ENCODE results near the gene FOXP3. TPM values are rescaled to one million over a fixed set of nuclear protein-coding genes. Genes with fewer than 3 reads are reported as not detected.

FOXP3 gene
- total RNA-seq, 1 donor from 2014 or later, result 0.05 TPM

DNA sequence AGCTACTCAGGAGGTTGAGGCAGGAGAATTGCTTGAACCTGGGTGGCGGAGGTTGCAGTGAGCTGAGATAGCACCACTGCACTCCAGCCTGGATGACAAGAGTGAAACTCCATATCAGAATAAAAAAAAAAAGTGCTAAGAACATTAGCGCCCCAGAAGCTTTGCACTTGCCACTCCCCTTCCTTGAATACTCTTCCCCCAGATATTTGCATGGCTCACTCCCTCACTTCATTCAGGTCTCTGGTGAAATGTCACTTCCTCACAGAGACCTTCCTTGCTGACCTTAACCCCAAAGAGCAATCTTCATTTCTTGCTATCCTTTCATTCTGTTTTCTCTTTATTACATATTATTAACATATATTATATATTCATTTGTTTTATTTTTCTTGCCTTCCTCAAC is 42.6 kb downstream of the FOXP3 start:
- DNase-seq (ENCODE audit: low read depth), result no peak

DNA sequence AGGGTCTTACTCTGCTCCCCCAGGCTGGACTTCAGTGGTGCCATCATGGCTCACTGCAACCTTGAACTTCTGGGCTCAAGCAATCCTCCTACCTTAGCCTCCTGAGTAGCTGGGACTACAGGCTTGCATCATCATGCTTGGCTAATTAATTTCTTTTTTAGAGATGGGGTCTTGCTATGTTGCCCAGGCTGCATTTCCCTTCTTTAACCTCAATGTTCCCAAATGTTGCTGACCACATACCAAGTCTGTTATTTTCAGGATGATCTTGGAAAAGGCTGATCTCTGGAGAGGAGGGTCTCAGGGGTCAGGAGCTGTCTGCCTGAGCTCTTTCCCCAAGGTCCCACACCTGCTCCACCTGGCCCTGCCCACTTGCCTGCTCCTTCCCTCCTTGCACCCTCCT is 44.4 kb downstream of the FOXP3 start:
- DNase-seq (ENCODE audit: low read depth), result no peak

DNA sequence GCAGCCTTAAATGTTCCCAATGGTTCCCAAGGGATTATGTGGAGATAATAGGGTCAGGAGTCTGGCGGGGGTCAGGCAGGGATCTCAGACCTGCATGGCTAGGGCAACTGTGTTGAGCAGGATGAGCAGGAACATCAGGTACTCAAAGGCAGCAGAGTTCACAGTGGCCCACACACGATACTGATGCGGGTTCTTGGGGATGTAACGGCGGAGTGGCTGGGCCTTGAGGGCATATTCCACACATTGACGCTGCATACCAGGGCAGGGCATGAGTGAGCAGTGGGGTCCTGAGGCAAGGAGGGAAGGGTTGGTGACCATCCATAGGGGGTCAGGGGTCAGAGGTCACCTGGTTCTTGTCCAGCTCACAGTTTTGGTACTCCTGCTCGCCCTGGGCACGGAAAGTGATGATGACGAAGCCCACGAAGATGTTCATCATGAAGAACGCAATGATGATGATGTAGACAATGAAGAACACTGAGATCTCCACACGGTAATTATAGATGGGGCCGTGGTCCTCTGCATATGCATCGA is 49.4 kb downstream of the FOXP3 start:
- DNase-seq (ENCODE audit: low read depth), result no peak

DNA sequence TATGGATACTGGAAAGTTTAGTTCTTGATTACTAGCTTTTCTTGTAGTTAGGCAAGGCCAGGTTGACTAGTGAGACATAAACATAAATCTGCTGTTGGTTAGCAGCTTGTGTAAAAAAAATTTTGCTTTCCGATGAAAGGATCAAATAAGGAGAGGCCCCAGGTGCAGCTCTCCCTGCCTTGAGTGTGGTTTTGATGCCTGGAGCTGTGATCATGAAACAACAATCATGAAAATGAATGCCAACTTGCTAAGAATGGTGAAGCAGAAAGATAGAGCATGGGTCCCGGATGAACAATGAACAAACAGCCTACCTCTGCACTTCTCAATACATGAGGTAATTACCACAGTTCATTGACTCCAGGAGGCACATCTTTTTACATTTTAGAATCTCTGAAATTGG is 50.1 kb downstream of the FOXP3 start:
- no peak for DNase-seq (ENCODE audit: low read depth)

DNA sequence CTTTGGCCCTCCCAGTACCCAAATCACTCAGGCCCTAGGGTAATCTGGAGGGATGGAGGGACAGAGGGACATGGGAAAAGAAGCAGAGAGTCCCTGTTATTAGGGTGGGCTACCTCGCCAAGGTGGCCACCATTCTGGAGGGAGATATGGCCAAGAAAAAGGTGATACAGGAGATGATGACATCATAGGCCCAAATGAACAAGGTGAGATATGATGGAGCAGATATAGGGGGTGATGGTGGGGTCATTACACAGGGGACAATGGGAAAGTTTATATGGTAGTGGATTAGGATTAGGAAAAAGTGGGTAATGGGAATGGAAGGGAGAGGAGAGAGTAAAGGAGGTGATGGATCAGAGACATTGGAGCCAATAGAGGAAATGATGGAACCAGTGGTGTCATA is 51.6 kb downstream of the FOXP3 start:
- no peak for DNase-seq (ENCODE audit: low read depth)

DNA sequence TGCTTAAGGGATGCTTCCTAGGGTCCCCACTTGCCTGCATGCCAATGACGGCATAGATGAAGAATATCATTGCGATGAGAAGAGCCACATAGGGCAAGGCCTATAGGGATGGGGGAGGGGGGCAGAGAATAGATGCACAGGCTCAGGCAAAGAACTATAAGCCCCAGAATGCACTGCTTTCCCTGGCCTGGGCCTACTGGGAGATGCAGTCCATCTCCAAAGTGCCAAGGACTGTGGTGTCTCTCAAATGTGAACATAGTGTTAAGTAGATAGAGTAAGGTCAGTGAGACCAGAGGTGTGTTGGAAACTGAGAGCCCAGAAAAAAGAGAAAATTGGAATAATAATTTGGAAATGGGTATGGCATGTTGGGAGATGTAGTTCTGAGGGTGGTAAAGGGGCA is 52.3 kb downstream of the FOXP3 start:
- DNase-seq (ENCODE audit: low read depth), result no peak

DNA sequence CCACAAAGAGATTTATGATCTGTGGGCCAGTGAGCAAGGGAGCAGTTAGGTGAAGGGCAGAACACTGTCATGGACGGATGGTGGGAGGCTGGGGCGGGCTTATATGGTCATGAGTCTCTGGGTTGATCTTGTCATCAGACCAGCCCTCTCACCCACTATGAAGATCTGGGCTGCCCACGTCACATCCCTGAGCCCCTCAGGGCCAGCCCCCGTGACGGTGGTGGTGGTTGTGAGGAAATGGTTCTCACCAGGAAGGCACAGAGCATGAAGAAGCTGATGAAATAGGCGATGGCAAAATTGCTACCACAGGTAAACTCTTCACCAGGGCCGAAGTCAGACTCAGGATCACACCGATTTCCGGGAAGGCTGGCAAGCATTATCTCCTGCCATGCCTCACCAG is 53.4 kb downstream of the FOXP3 start:
- DNase-seq (ENCODE audit: low read depth), result no peak

DNA sequence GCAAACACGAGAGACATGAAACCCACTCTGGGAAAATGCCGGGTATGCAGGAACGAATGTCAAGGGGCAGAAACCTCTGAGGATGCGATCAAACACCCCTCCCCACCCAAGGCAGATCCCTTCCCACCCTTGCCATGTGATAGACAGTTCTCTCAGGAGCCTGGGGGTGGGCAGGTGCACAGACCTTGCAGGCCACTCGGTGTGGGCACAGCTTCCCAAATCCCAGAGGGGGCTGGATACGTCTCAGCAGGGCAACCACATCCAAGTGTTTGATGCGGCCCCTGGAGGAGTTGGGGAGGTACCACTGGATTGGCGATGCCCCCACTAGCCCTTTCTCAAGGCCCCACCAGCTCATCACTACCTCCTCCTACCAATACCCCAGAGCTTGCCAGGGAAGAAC is 54.1 kb downstream of the FOXP3 start:
- no peak for DNase-seq (ENCODE audit: low read depth)

DNA sequence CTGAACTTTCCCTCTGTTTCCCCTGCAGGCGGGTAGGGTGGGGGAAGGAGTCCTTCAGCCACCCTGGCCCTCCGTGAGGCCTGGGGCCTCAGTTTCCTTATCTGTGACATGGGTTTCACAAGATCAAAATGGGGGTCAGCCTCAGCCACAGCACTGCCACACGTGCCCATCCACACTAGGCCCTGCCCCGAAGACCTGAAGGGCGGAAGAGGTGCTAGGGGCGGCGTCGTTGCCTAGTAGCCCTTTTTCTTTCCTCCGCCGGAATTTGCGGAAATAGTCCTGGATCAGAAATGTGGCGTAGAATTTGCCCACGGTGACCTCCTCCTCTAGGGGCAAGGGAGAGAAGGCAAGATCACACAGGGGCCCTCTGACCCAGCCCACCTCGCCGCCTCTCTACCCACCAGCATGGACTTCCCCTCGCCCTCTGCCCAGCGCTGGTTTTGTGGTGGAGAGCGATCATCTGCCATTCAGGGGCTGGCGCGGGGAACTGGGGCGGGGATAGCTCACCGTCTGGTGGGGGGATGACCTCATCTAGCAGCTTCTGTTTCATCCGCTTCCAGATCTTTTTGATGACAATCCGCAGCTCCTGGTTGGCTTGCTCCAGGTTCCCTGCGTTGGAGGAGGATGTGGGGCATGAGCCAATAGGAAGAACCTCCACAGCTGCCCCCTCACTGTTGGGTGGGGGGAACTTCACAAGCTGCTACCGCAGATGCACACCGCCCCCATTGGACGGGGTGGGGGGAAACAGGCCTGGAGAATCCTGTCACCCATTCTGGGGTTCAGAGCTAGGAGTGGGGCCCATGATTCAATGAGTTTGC is 54.9 kb downstream of the FOXP3 start:
- no peak for DNase-seq (ENCODE audit: low read depth)

DNA sequence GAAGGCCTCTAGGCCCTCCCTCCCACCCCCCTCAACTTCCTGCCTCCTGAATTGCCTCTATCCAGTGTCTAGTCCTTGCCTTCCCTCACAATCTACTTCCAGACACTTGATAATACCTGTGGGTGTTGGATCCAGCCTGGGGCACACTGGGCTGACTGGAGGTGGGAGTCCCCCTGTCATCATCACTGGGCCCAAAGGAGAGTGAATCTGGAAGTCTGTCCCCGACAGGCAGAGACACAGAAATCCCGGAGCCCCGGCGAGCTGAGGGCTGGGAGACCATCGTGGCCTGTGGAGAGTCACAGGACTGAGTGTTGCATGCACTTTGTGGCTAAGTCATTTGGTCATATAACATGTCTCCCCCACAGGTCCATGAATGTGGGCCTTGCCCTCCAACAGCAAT is 56.1 kb downstream of the FOXP3 start:
- DNase-seq (ENCODE audit: low read depth), result no peak

DNA sequence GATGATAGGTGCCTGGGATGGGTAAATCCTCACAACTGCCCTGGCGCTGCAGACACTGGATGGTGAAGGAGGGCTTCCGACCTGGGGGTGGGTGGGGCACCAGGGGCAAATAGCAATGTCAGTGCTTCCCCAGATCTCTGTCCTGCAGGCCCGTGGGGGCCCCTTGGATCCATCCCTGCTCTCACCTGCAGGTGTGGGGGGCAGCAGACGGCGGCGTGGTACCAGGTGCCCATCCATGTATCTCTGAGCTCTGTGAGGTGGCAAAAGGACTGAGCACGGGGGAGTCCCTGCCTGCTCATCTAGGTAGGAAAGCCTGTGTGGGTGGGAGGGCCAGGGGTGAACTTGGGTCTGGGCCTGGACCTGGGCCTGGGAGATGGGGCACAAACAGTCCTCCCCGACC is 58.0 kb downstream of the FOXP3 start:
- DNase-seq (ENCODE audit: low read depth), result no peak

DNA sequence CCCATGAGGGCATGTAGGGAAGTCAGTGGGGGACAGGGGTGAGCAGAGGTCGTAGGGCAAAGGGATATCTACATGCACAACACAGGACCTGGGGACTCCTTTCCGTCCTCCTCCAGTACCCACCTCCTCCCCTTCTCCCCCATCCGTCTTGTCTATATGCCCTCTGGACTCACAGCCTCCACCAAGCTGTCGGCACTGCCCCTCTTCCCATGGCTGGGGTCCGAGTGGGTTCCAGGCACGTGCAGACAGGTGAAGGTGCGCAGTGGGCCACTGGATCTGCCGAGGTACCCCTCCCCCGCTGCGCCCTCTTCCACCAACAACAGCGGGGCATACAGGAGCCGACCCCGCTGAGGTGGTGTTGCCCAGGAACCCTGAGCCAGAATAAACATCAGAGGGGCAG is 59.1 kb downstream of the FOXP3 start:
- DNase-seq (ENCODE audit: low read depth), result no peak

DNA sequence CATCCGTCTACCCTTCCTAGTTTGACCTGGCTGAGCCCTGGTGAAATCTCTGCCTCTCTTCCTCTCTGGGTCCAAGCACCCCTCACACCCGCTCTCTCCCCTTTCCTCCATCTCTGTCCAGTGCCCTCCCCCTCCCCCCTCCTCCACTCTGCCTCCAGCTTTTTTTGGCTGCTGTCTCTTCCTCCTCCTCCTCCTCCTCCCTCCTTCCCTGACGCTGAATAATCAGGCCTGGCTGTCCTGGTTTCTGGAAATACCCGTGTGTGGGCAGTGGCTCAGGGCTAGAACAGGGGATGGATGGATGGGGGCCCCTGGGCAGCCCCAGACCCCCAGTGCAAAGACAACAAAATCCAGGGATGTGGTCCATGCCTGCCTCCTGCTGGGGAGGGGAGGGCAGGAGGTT is 59.8 kb downstream of the FOXP3 start:
- no peak for DNase-seq (ENCODE audit: low read depth)

DNA sequence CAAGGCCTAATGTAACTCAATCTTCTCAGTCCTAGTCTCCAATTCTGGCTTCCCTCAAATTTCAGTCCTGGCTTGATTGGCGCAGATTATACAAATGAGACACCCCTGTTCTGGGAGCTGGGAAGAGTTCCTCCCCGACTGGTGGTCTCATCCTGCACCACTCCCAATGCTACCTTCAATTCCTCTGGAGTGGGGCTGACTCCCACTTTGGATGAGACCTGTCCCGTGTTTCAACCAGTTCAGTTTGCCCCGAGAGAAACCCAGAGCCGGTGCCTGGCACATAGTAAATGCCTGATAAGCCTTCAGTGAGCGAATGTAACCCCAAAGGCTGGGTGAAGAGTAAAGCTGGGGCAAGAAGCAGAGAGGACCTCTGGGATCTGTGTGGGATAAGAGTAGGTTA is 60.5 kb downstream of the FOXP3 start:
- DNase-seq (ENCODE audit: low read depth), result no peak

DNA sequence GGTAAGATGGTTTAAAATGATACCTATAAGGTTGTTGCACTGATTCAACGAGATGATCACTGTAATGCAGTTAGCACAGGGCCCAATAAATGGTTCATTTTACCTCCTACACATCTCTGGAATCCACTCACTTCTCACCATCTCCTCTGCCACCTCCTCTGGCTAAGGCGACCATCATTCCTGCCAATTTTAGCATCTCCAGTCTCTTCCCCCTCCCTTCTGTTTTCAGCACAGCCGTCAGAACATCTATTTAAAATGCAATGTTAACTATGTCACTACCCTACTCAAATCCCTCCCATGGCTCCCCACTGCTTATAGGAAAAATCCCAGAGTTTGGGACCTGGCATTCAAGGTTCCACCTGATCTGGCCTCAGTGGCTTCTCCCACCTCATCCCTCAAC is 61.0 kb downstream of the FOXP3 start:
- no peak for DNase-seq (ENCODE audit: low read depth)

DNA sequence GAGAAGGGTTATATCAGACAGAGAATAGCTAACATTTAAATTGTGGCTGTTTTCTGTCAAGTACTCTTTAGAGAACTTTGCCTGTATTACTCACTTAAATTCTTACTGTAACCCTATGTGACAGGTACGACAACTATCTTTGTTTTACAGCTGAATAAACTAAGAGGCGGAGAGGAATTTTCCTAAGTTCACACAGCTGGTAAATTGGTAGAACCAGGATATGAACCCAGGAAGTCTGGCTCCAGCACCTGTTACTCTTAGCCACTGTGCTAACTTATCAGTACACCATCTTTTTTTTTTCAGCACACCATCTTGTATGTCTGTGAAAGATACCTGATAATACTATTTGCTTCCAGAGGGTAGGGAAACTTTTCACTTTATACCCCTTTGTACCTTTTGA is 62.5 kb downstream of the FOXP3 start:
- DNase-seq (ENCODE audit: low read depth), result no peak

Other genes with a start within 250 kb of the FOXP3 start
- gene TFE3, start 221.4 kb downstream of the FOXP3 start, total RNA-seq, result 36.9 and 39.6 TPM in 2 replicates
- gene CCDC120, start 205.7 kb downstream of the FOXP3 start, total RNA-seq, result not detected in 2 replicates
- 7.1 and 7.4 TPM in 2 replicates for gene PRAF2, start 190.7 kb downstream of the FOXP3 start, total RNA-seq
- gene WDR45, start 184.8 kb downstream of the FOXP3 start, total RNA-seq, result 49.3 and 64.3 TPM in 2 replicates
- gene GPKOW, start 141.0 kb downstream of the FOXP3 start, total RNA-seq, result 23.9 and 26.7 TPM in 2 replicates
- 4.8 and 6.6 TPM in 2 replicates for gene MAGIX, start 102.0 kb downstream of the FOXP3 start, total RNA-seq
- 48.7 and 68.3 TPM in 2 replicates for gene PLP2, start 92.8 kb downstream of the FOXP3 start, total RNA-seq
- gene PRICKLE3, start 78.3 kb downstream of the FOXP3 start, total RNA-seq, result 6.6 TPM in 2 replicates
- 1.8 TPM in 2 replicates for gene SYP, start 64.5 kb downstream of the FOXP3 start, total RNA-seq
- gene CACNA1F, start 31.4 kb downstream of the FOXP3 start, total RNA-seq, result not detected in 2 replicates
- 8.7 and 11.9 TPM in 2 replicates for gene CCDC22, start 29.2 kb downstream of the FOXP3 start, total RNA-seq
- gene PPP1R3F, start 5.1 kb upstream of the FOXP3 start, total RNA-seq, result 31.2 and 34.8 TPM in 2 replicates
- gene GAGE10, start 38.9 kb upstream of the FOXP3 start, total RNA-seq, result not detected in 2 replicates
- gene GAGE12J, start 57.3 kb upstream of the FOXP3 start, total RNA-seq, result not detected in 2 replicates
- not detected in 2 replicates for gene GAGE13, start 66.9 kb upstream of the FOXP3 start, total RNA-seq